CD14-positive monocyte (primary cell): ENCODE data around the gene RERE. TPM values are rescaled to one million over a fixed set of nuclear protein-coding genes. Genes with fewer than 3 reads are reported as not detected.

Experiments
- DNase-seq, 3 donors: peaks; one replicate each; pipeline ENCODE4 v3.0.0-alpha.2; 2011 to 2022
- H2AFZ ChIP-seq: 2 replicates; pipeline ENCODE4 v1.6.0; 2012; ENCODE audit warnings: mild to moderate bottlenecking, low read depth, low read length, inconsistent platforms; ENCODE audit not compliant: insufficient read depth, poor library complexity, severe bottlenecking
- H3K27ac ChIP-seq, 2 donors: 1 replicate in 1 of 2; 2 replicates in 1 of 2; pipeline ENCODE4 v1.5.1; 2012 to 2013; ENCODE audit warnings: low read length in 2 of 2, control low read depth in 1 of 2, inconsistent platforms in 1 of 2, low read depth in 1 of 2, mild to moderate bottlenecking in 1 of 2
- H3K27me3 ChIP-seq, 2 donors: one replicate each; pipeline versions ENCODE4 v1.6.0 to v1.6.1; 2011 to 2013; ENCODE audit warnings: low read length in 2 of 2; ENCODE audit not compliant: control insufficient read depth in 2 of 2, insufficient read depth in 2 of 2
- H3K36me3 ChIP-seq, 2 donors: replicated peaks in 1 of 2; 1 replicate in 1 of 2; 2 replicates in 1 of 2; pipeline versions ENCODE4 v1.5.1 to v1.6.1; 2012 to 2013; ENCODE audit warnings: low read length in 2 of 2, control low read depth in 1 of 2, inconsistent platforms in 1 of 2, mild to moderate bottlenecking in 1 of 2; ENCODE audit not compliant: insufficient read depth in 2 of 2, control insufficient read depth in 1 of 2
- H3K4me1 ChIP-seq, 2 donors: 1 replicate in 1 of 2; 2 replicates in 1 of 2; pipeline versions ENCODE4 v1.5.1 to v1.6.1; 2012 to 2013; ENCODE audit warnings: low read length in 2 of 2, control low read depth in 1 of 2, inconsistent platforms in 1 of 2, mild to moderate bottlenecking in 1 of 2, moderate library complexity in 1 of 2; ENCODE audit not compliant: insufficient read depth in 2 of 2, control insufficient read depth in 1 of 2
- H3K4me2 ChIP-seq: replicated peaks from 2 replicates; pipeline ENCODE3; 2012; ENCODE audit warnings: low read length, moderate library complexity, mild to moderate bottlenecking; ENCODE audit not compliant: poor library complexity, severe bottlenecking; ENCODE audit errors: extremely low read depth
- H3K4me3 ChIP-seq, 3 experiments: fragments of 200-600 bp in 1 of 3; sonication (generic) in 1 of 3; replicated peaks in 1 of 3; 1 replicate in 2 of 3; 2 replicates in 1 of 3; pipeline ENCODE4 v1.5.1; 2011 to 2013; ENCODE audit warnings: low read length in 3 of 3, mild to moderate bottlenecking in 3 of 3, control low read depth in 2 of 3, low read depth in 2 of 3, inconsistent platforms in 1 of 3, moderate library complexity in 1 of 3
- H3K79me2 ChIP-seq: 2 replicates; pipeline ENCODE4 v1.6.0; 2012; ENCODE audit warnings: mild to moderate bottlenecking, control low read depth, inconsistent platforms, low read length, moderate library complexity; ENCODE audit not compliant: insufficient read depth
- H3K9ac ChIP-seq: 2 replicates; pipeline ENCODE4 v1.6.0; 2017; ENCODE audit warnings: low read length, mild to moderate bottlenecking; ENCODE audit not compliant: insufficient read depth, poor library complexity, severe bottlenecking
- H3K9me3 ChIP-seq, 2 donors: replicated peaks in 1 of 2; 1 replicate in 1 of 2; 2 replicates in 1 of 2; pipeline versions ENCODE4 v1.5.1 to v1.6.1; 2012 to 2013; ENCODE audit warnings: low read length in 2 of 2, control low read depth in 1 of 2; ENCODE audit not compliant: control insufficient read depth in 1 of 2, insufficient read depth in 1 of 2
- H4K20me1 ChIP-seq: 2 replicates; pipeline ENCODE4 v1.6.0; 2012; ENCODE audit warnings: mild to moderate bottlenecking, low read length, control low read depth, moderate library complexity; ENCODE audit not compliant: insufficient read depth
- H3K27ac Mint-ChIP-seq, 7 donors: one replicate each; pipeline ENCODE4 v1.8.0; 2020; ENCODE audit warnings: mild to moderate bottlenecking in 7 of 7, mixed read lengths in 7 of 7, moderate library complexity in 6 of 7, inconsistent platforms in 2 of 7
- H3K27me3 Mint-ChIP-seq, 3 donors: one replicate each; pipeline ENCODE4 v1.8.0; 2021 to 2022; ENCODE audit warnings: low read depth in 3 of 3, mild to moderate bottlenecking in 3 of 3, mixed read lengths in 3 of 3, moderate library complexity in 3 of 3, inconsistent platforms in 1 of 3
- H3K36me3 Mint-ChIP-seq, 2 donors: one replicate each; pipeline ENCODE4 v1.8.0; 2020; ENCODE audit warnings: mixed read lengths in 2 of 2, inconsistent platforms in 1 of 2, mild to moderate bottlenecking in 1 of 2
- H3K4me1 Mint-ChIP-seq: one replicate; pipeline ENCODE4 v1.8.0; 2020; ENCODE audit warnings: mild to moderate bottlenecking, mixed read lengths
- H3K4me3 Mint-ChIP-seq, 2 donors: one replicate each; pipeline ENCODE4 v1.8.0; 2020; ENCODE audit warnings: mild to moderate bottlenecking in 2 of 2, mixed read lengths in 2 of 2, moderate library complexity in 1 of 2
- H3K9me3 Mint-ChIP-seq, 7 donors: one replicate each; pipeline ENCODE4 v1.8.0; 2020 to 2022; ENCODE audit warnings: mixed read lengths in 7 of 7, mild to moderate bottlenecking in 6 of 7, moderate library complexity in 6 of 7, inconsistent platforms in 2 of 7
- CTCF ChIP-seq: fragments of 200-600 bp; IDR thresholded peaks from one replicate; pipeline ENCODE4 v1.8.0; 2022; ENCODE audit warnings: antibody characterized with exemption, mild to moderate bottlenecking
- WGBS: methylation state at CpG from one replicate; pipeline ENCODE4 v1.1.5; 2013; ENCODE audit warnings: missing lambda C conversion rate; ENCODE audit not compliant: insufficient coverage; 5-methylcytosine and 5-hydroxymethylcytosine counted together
- intact Hi-C, 2 donors: fragments of 100-400 bp; cut with micrococcal nuclease; formaldehyde crosslinking; loops; one replicate each; pipeline versions ENCODE4 v1.15.0 to v1.15.1; 2023
- polyA plus RNA-seq, 3 donors: library from polyadenylated mRNA; depleted of rRNA in 1 of 3; unstranded in 2 of 3; stranded (reverse) in 1 of 3; fragments of 300-500 nt in 2 of 3; fragments of >200 nt in 1 of 3; fragmentation: Illumina TruSeq in 2 of 3; gene quantifications; 1 replicate in 2 of 3; 2 replicates in 1 of 3; pipeline ENCODE4 v1.2.3, GENCODE V29; 2012 to 2021

The RERE gene
- polyA plus RNA-seq, 3 donors: 1.2 to 19.4 (median 3.8) TPM

- Mint-ChIP-seq H3K4me1 (peaks cover 79% of the 10 kb centered on the region), H3K9me3 (no peaks in the 10 kb centered on the region), H3K27me3 (no peaks in the 10 kb centered on the region), H3K36me3 (peaks cover 39 to 70% of the 10 kb centered on the region in 2 donors), H3K4me3 (peak overlapping the region; percentile 67 to 86), H3K27ac (peak overlapping the region; percentile 81 to 93 (median 91))
- 43% methylated on average over 7 of the region's 15 CpGs for WGBS
- H3K79me2 ChIP-seq: peaks cover 84% of the 10 kb centered on the region
- H3K27ac ChIP-seq: peak overlapping the region; percentile 42 to 76
- H4K20me1 ChIP-seq: peaks cover 97% of the 10 kb centered on the region
- intact Hi-C loops: no loop called here
- peaks cover 52% of the 10 kb centered on the region in 2 donors for H3K4me1 ChIP-seq
- no peaks in the 10 kb centered on the region for H3K27me3 ChIP-seq
- H3K9ac ChIP-seq: no peak overlapping the region
- H3K36me3 ChIP-seq: peaks cover 9 to 66% of the 10 kb centered on the region in 2 donors
- DNase-seq: peak; percentile 32 to 57 (median 56)
- no peak for TF ChIP-seq CTCF
- H3K9me3 ChIP-seq: no peaks in the 10 kb centered on the region
- H2AFZ ChIP-seq: no peak overlapping the region
- H3K4me2 ChIP-seq: peak overlapping the region; percentile 60
- peak overlapping the region in 2 of 3 experiments; percentile 7 to 59 for H3K4me3 ChIP-seq
Measured at GRCh38 chr1:8382608-8383505, 434.6 kb downstream of the RERE start.

- Mint-ChIP-seq H3K9me3 (no peaks in the 10 kb centered on the region), H3K4me1 (peaks cover 71% of the 10 kb centered on the region), H3K27ac (peak overlapping the region in 5 of 7 donors; percentile 43 to 93 (median 81)), H3K4me3 (peak overlapping the region in 1 of 2 donors; percentile 86), H3K36me3 (peaks cover 46 to 74% of the 10 kb centered on the region in 2 donors), H3K27me3 (no peaks in the 10 kb centered on the region)
- no peak for DNase-seq
- Histone ChIP-seq H3K9me3 (no peaks in the 10 kb centered on the region), H3K27me3 (no peaks in the 10 kb centered on the region), H3K27ac (peak overlapping the region; percentile 42 to 76), H3K4me2 (peak overlapping the region; percentile 60), H4K20me1 (peaks cover 97% of the 10 kb centered on the region), H2AFZ (no peak overlapping the region), H3K9ac (no peak overlapping the region), H3K36me3 (peaks cover 11 to 73% of the 10 kb centered on the region in 2 donors), H3K4me1 (peaks cover 45 to 47% of the 10 kb centered on the region in 2 donors), H3K4me3 (peak overlapping the region in 1 of 3 experiments; percentile 59), H3K79me2 (peaks cover 86% of the 10 kb centered on the region)
- WGBS: 81% methylated on average over 3 of the region's 9 CpGs
- TF ChIP-seq CTCF: no peak
- intact Hi-C loops: no loop called here
Measured at GRCh38 chr1:8382051-8382505, 435.4 kb downstream of the RERE start.
